B cell (primary cell): Measurements from ENCODE around the gene ARHGAP25. TPM values are rescaled to one million over a fixed set of nuclear protein-coding genes. Genes with fewer than 3 reads are reported as not detected.

ENCODE experiments used
- ATAC-seq: fragments of 200-7000 bp; cut with Tn5 transposase; one replicate; pipeline ENCODE4 v1.10.0; 2021; ENCODE audit warnings: low read depth, mild to moderate bottlenecking, moderate number of reproducible peaks, moderate library complexity
- CTCF ChIA-PET: fragments of 350-600 bp; sonication (Branson Sonifier 250); formaldehyde crosslinking; loops from one replicate; lab custom pipeline; 2021; ENCODE audit warnings: antibody characterized with exemption, inconsistent platforms; lab: Charles Lee
- POLR2A ChIA-PET: fragments of 350-600 bp; sonication (Branson Sonifier 250); formaldehyde crosslinking; loops from one replicate; lab custom pipeline; 2021; ENCODE audit warnings: antibody characterized with exemption; lab: Charles Lee
- DNase-seq: peaks from one replicate; pipeline ENCODE4 v3.0.0; 2013
- H2AFZ ChIP-seq: 2 replicates; pipeline ENCODE4 v1.6.1; 2012; ENCODE audit warnings: mild to moderate bottlenecking, low read depth, low read length; ENCODE audit not compliant: insufficient read depth, poor library complexity, severe bottlenecking
- H3K27ac ChIP-seq, 2 donors: 1 replicate in 1 of 2; 2 replicates in 1 of 2; pipeline ENCODE4 v1.5.1; 2012 to 2013; ENCODE audit warnings: low read length in 2 of 2, mild to moderate bottlenecking in 2 of 2, moderate library complexity in 1 of 2
- H3K27me3 ChIP-seq, 4 experiments: fragments of 200-600 bp in 1 of 4; sonication (generic) in 1 of 4; replicated peaks in 1 of 4; 1 replicate in 2 of 4; 2 replicates in 2 of 4; pipeline versions ENCODE4 v1.6.1 to v1.7.0; 2013 to 2016; ENCODE audit warnings: low read length in 3 of 4, mild to moderate bottlenecking in 2 of 4, mixed read lengths in 1 of 4, moderate library complexity in 1 of 4; ENCODE audit not compliant: insufficient read depth in 4 of 4, control insufficient read depth in 3 of 4; ENCODE audit errors: control extremely low read depth in 1 of 4
- H3K36me3 ChIP-seq, 2 experiments: replicated peaks in 1 of 2; 1 replicate in 1 of 2; 2 replicates in 1 of 2; pipeline versions ENCODE4 v1.6.1 to v1.7.1; 2013; ENCODE audit warnings: low read length in 1 of 2; ENCODE audit not compliant: insufficient read depth in 2 of 2, control insufficient read depth in 1 of 2; ENCODE audit errors: control extremely low read depth in 1 of 2, extremely low read depth in 1 of 2
- H3K4me1 ChIP-seq, 2 donors: fragments of 200-600 bp in 1 of 2; sonication (generic) in 1 of 2; 1 replicate in 1 of 2; 2 replicates in 1 of 2; pipeline versions ENCODE4 v1.5.1 to v1.6.1; 2013 to 2017; ENCODE audit warnings: low read length in 2 of 2; ENCODE audit not compliant: control insufficient read depth in 2 of 2, insufficient read depth in 2 of 2
- H3K4me2 ChIP-seq: replicated peaks from 2 replicates; pipeline ENCODE3; 2012; ENCODE audit warnings: mild to moderate bottlenecking, low read depth, low read length; ENCODE audit not compliant: poor library complexity, severe bottlenecking
- H3K4me3 ChIP-seq, 5 experiments: fragments of 200-600 bp in 1 of 5; sonication (generic) in 1 of 5; 1 replicate in 3 of 5; 2 replicates in 2 of 5; pipeline versions ENCODE4 v1.5.1 to v1.7.0; 2011 to 2016; ENCODE audit warnings: low read length in 4 of 5, mild to moderate bottlenecking in 4 of 5, low read depth in 2 of 5, control low read depth in 1 of 5, moderate library complexity in 1 of 5; ENCODE audit not compliant: insufficient read depth in 1 of 5; ENCODE audit errors: control extremely low read depth in 1 of 5, extremely low read depth in 1 of 5
- H3K79me2 ChIP-seq: fragments of 200-600 bp; sonication (generic); one replicate; pipeline ENCODE4 v1.6.0; 2016; ENCODE audit warnings: low read length; ENCODE audit not compliant: control insufficient read depth, insufficient read depth
- H3K9ac ChIP-seq: fragments of 200-600 bp; sonication (generic); 2 replicates; pipeline ENCODE4 v1.6.1; 2017; ENCODE audit warnings: mild to moderate bottlenecking, low read length, moderate library complexity
- H3K9me3 ChIP-seq, 3 donors: one replicate each; pipeline versions ENCODE4 v1.6.1 to v1.7.1; 2013; ENCODE audit warnings: low read length in 2 of 3; ENCODE audit not compliant: control insufficient read depth in 2 of 3, insufficient read depth in 1 of 3; ENCODE audit errors: control extremely low read depth in 1 of 3
- H4K20me1 ChIP-seq: 2 replicates; pipeline ENCODE4 v1.6.0; 2012; ENCODE audit warnings: mild to moderate bottlenecking, low read length; ENCODE audit not compliant: insufficient read depth, control insufficient read depth, poor library complexity, severe bottlenecking
- H3K27ac Mint-ChIP-seq: one replicate; pipeline ENCODE4 v1.8.0; 2021; ENCODE audit warnings: mixed read lengths
- H3K27me3 Mint-ChIP-seq: one replicate; pipeline ENCODE4 v1.8.0; 2021; ENCODE audit warnings: mixed read lengths
- H3K4me1 Mint-ChIP-seq: one replicate; pipeline ENCODE4 v1.8.0; 2021; ENCODE audit warnings: mixed read lengths
- H3K4me3 Mint-ChIP-seq: one replicate; pipeline ENCODE4 v1.8.0; 2021; ENCODE audit warnings: mixed read lengths
- H3K9me3 Mint-ChIP-seq: one replicate; pipeline ENCODE4 v1.8.0; 2022; ENCODE audit warnings: mixed read lengths; ENCODE audit not compliant: insufficient read depth
- CTCF ChIP-seq: fragments of 200-600 bp; IDR thresholded peaks from one replicate; pipeline ENCODE4 v1.8.0; 2022; ENCODE audit warnings: antibody characterized with exemption, mild to moderate bottlenecking
- EZH2 ChIP-seq: IDR thresholded peaks from 2 replicates; pipeline ENCODE4 v1.6.1; 2012; ENCODE audit warnings: borderline replicate concordance, low read depth, mild to moderate bottlenecking, moderate library complexity, low read length; ENCODE audit not compliant: insufficient read depth, poor library complexity, severe bottlenecking
- WGBS: methylation state at CpG from one replicate; pipeline ENCODE4 v1.1.5; 2013; ENCODE audit warnings: missing lambda C conversion rate; ENCODE audit not compliant: insufficient coverage; 5-methylcytosine and 5-hydroxymethylcytosine counted together
- intact Hi-C: fragments of 100-400 bp; cut with micrococcal nuclease; formaldehyde crosslinking; loops from one replicate; pipeline ENCODE4 v1.10.0; 2022
- polyA plus RNA-seq: library from polyadenylated mRNA; depleted of rRNA; stranded (reverse); fragments of >200 nt; gene quantifications from 2 replicates; pipeline ENCODE4 v1.2.3, GENCODE V29; 2012
- total RNA-seq, 2 donors: library from RNA; stranded (reverse); fragments of 120-200 nt in 1 of 2; gene quantifications; 1 replicate in 1 of 2; 2 replicates in 1 of 2; pipeline versions ENCODE4 v1.2.3 to v1.2.4, GENCODE V29; 2013 to 2022

Gene ARHGAP25
- total and polyA plus RNA-seq, 2 donors (not counting 1 experiment from before 2014, with no cell fraction given), result 97.9 to 207 TPM

GRCh38 chr2:68817306-68817705 is 82.7 kb downstream of the ARHGAP25 start:
- H3K27me3 Mint-ChIP-seq, result no peaks in the 10 kb centered on the region
- H3K27me3 ChIP-seq, result no peaks in the 10 kb centered on the region
- H3K27ac ChIP-seq, result peak overlapping the region in 1 of 2 donors; percentile 70
- CTCF ChIA-PET, result interaction anchor here (0.6 to 2.4 kb wide), 5 partner anchors 9 to 104 kb away, joined by 3 to 8 read pairs (median 3); no protein-coding TSS in a partner anchor
- H2AFZ ChIP-seq, result no peak overlapping the region
- H3K9ac ChIP-seq, result no peak overlapping the region
- POLR2A ChIA-PET, result no interaction called here
- peak overlapping the region; percentile 77 for H3K27ac Mint-ChIP-seq
- H3K79me2 ChIP-seq, result peaks cover 41% of the 10 kb centered on the region
- H3K4me1 ChIP-seq, result no peaks in the 10 kb centered on the region
- ATAC-seq, result no peak
- no peak overlapping the region for H3K4me2 ChIP-seq
- H3K4me3 Mint-ChIP-seq, result no peak overlapping the region
- TF ChIP-seq CTCF (no peak), EZH2 (no peak)
- peaks cover 35 to 93% of the 10 kb centered on the region in 2 experiments for H3K36me3 ChIP-seq
- H3K9me3 ChIP-seq, result no peaks in the 10 kb centered on the region
- H4K20me1 ChIP-seq, result peaks cover 28% of the 10 kb centered on the region
- no peaks in the 10 kb centered on the region for H3K9me3 Mint-ChIP-seq
- no peak overlapping the region for H3K4me3 ChIP-seq
- intact Hi-C loops, result no loop called here
- DNase-seq, result no peak
- H3K4me1 Mint-ChIP-seq, result peaks cover 6% of the 10 kb centered on the region

GRCh38 chr2:68819556-68819955 is 84.9 kb downstream of the ARHGAP25 start:
- Histone ChIP-seq H3K9ac (no peak overlapping the region), H3K4me1 (peaks cover 0 to 5% of the 10 kb centered on the region in 2 donors), H4K20me1 (peaks cover 39% of the 10 kb centered on the region), H3K27ac (no peak overlapping the region), H3K79me2 (peaks cover 38% of the 10 kb centered on the region), H3K36me3 (peaks cover 43 to 95% of the 10 kb centered on the region in 2 experiments), H3K9me3 (no peaks in the 10 kb centered on the region), H3K27me3 (no peaks in the 10 kb centered on the region), H2AFZ (no peak overlapping the region), H3K4me2 (no peak overlapping the region), H3K4me3 (no peak overlapping the region)
- no peaks in the 10 kb centered on the region for H3K27me3 Mint-ChIP-seq
- DNase-seq (no peak), ATAC-seq (no peak)
- ChIA-PET POLR2A (no interaction called here), CTCF (interaction anchor here (1.2 to 5.3 kb wide), 3 partner anchors 16 to 110 kb away, joined by 4 to 41 read pairs (median 7); no protein-coding TSS in a partner anchor)
- no peak for TF ChIP-seq CTCF
- TF ChIP-seq EZH2, result no peak
- WGBS, result 100% methylated on average over 2 of the region's 6 CpGs
- intact Hi-C loops, result no loop called here
- no peak overlapping the region for H3K4me3 Mint-ChIP-seq
- no peaks in the 10 kb centered on the region for H3K9me3 Mint-ChIP-seq
- peaks cover 15% of the 10 kb centered on the region for H3K4me1 Mint-ChIP-seq
- H3K27ac Mint-ChIP-seq, result no peak overlapping the region
